Astrocyte (in vitro differentiated cells and primary cell): ENCODE measurements around the gene RNF166. TPM values are rescaled to one million over a fixed set of nuclear protein-coding genes. Genes with fewer than 3 reads are reported as not detected.

Experiments used
- DNase-seq: peaks from one replicate; pipeline ENCODE4 v3.0.0-alpha.2; 2010; ENCODE audit warnings: low read depth
- FAIRE-seq: peaks from 2 replicates; lab custom pipeline; 2011; peaks lifted over from hg19 to GRCh38; lab: Jason Lieb, UNC
- H2AFZ ChIP-seq: 2 replicates; pipeline ENCODE4 v1.6.0; 2012; ENCODE audit warnings: low read depth, low read length, inconsistent platforms
- H3K27ac ChIP-seq: 2 replicates; pipeline ENCODE4 v1.5.1; 2011; ENCODE audit warnings: low read depth, low read length, inconsistent platforms
- H3K27me3 ChIP-seq: 2 replicates; pipeline ENCODE4 v1.6.0; 2011; ENCODE audit warnings: low read length, inconsistent platforms; ENCODE audit not compliant: insufficient read depth
- H3K36me3 ChIP-seq: 2 replicates; pipeline ENCODE4 v1.5.1; 2011; ENCODE audit warnings: low read length, inconsistent platforms; ENCODE audit not compliant: insufficient read depth
- H3K4me1 ChIP-seq: 2 replicates; pipeline ENCODE4 v1.5.1; 2011; ENCODE audit warnings: low read length, inconsistent platforms; ENCODE audit not compliant: insufficient read depth
- H3K4me2 ChIP-seq: 2 replicates; pipeline ENCODE4 v1.6.0; 2012; ENCODE audit warnings: low read length, inconsistent platforms
- H3K4me3 ChIP-seq: 2 replicates; pipeline ENCODE4 v1.5.1; 2011; ENCODE audit warnings: low read depth, mild to moderate bottlenecking, low read length, inconsistent platforms; ENCODE audit not compliant: insufficient read depth
- H3K79me2 ChIP-seq: 2 replicates; pipeline ENCODE4 v1.6.0; 2012; ENCODE audit warnings: mild to moderate bottlenecking, low read length, inconsistent platforms; ENCODE audit not compliant: insufficient read depth
- H3K9ac ChIP-seq: 2 replicates; pipeline ENCODE4 v1.6.0; 2012; ENCODE audit warnings: mild to moderate bottlenecking, low read length, inconsistent platforms
- H3K9me3 ChIP-seq: 2 replicates; pipeline ENCODE4 v1.5.1; 2012; ENCODE audit warnings: low read depth, mild to moderate bottlenecking, low read length, inconsistent platforms; ENCODE audit not compliant: insufficient read depth
- H4K20me1 ChIP-seq: 2 replicates; pipeline ENCODE4 v1.6.0; 2012; ENCODE audit warnings: low read length, inconsistent platforms; ENCODE audit not compliant: insufficient read depth
- H3K27ac Mint-ChIP-seq: one replicate; pipeline ENCODE4 v1.8.0; 2021; ENCODE audit warnings: mild to moderate bottlenecking, mixed read lengths; ENCODE audit not compliant: unreplicated experiment
- H3K27me3 Mint-ChIP-seq: one replicate; pipeline ENCODE4 v1.8.0; 2021; ENCODE audit warnings: low read depth, mixed read lengths; ENCODE audit not compliant: unreplicated experiment
- H3K36me3 Mint-ChIP-seq: one replicate; pipeline ENCODE4 v1.8.0; 2021; ENCODE audit warnings: low read depth, mixed read lengths; ENCODE audit not compliant: unreplicated experiment
- H3K4me1 Mint-ChIP-seq: one replicate; pipeline ENCODE4 v1.8.0; 2021; ENCODE audit warnings: low read depth, mixed read lengths; ENCODE audit not compliant: unreplicated experiment
- H3K4me3 Mint-ChIP-seq: one replicate; pipeline ENCODE4 v1.8.0; 2021; ENCODE audit warnings: mild to moderate bottlenecking, moderate library complexity, mixed read lengths; ENCODE audit not compliant: unreplicated experiment
- H3K9me3 Mint-ChIP-seq: one replicate; pipeline ENCODE4 v1.8.0; 2021; ENCODE audit warnings: mild to moderate bottlenecking, mixed read lengths; ENCODE audit not compliant: unreplicated experiment
- EZH2 ChIP-seq: IDR thresholded peaks from 2 replicates; pipeline ENCODE4 v1.6.1; 2012; ENCODE audit warnings: mild to moderate bottlenecking, low read length, inconsistent platforms; ENCODE audit not compliant: insufficient read depth
- total RNA-seq: library from RNA; stranded (reverse); gene quantifications from 2 replicates; pipeline ENCODE4 v1.2.1, GENCODE V29; 2021
- TF ChIP-seq, protein P1 (sequence below): IDR thresholded peaks from 2 replicates; pipeline ENCODE4 v1.5.1; 2011; ENCODE audit warnings: low read depth, mild to moderate bottlenecking, inconsistent platforms, low read length, moderate library complexity; ENCODE audit not compliant: insufficient read depth

The RNF166 gene
- total RNA-seq, 1 donor from 2014 or later: 15.4 TPM

DNA sequence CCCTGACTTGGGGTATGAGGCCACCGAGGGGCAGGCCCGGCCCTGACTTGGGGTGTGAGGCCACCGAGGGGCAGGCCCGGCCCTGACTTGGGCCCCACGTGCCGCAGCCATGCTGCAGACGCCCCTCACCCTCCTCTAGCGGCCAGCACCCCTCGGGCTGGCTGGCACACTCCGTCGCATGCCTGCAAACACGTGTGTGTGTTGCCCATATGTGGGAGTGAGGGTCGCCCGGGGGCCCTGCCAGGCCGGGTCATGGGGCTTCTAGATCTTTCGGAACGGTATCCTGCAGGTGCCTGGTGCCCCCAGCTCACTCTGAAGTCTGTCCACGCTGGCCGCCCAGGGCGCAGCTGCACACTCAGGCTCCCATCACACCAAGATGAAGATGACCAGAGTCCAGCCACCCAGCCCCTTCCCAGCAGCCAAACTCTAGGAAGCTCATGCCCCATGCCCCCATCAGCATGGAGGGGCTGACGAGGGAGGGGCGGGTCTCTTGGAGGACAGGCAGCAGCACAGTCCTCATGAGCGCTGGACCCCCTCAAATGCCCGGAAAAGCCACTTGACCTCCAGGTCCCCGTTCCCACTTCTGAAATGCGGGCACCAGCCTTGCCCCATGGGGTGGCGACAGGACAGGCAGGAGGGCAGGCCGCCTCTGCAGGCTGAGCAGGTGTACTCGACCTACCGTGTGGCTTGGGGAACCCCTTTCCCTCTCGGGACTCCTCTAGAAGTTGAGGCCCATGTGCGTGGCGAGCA is 33.9 kb upstream of the RNF166 start:
- Histone ChIP-seq H3K9ac (no peak overlapping the region), H2AFZ (no peak overlapping the region), H3K27ac (no peak overlapping the region), H3K4me3 (no peak overlapping the region), H3K79me2 (peaks cover 32% of the 10 kb centered on the region), H3K36me3 (peaks cover 2% of the 10 kb centered on the region), H3K9me3 (no peaks in the 10 kb centered on the region), H4K20me1 (peaks cover 79% of the 10 kb centered on the region), H3K27me3 (no peaks in the 10 kb centered on the region), H3K4me1 (no peaks in the 10 kb centered on the region), H3K4me2 (no peak overlapping the region)
- no peak for TF ChIP-seq EZH2
- TF ChIP-seq, protein P1, sequence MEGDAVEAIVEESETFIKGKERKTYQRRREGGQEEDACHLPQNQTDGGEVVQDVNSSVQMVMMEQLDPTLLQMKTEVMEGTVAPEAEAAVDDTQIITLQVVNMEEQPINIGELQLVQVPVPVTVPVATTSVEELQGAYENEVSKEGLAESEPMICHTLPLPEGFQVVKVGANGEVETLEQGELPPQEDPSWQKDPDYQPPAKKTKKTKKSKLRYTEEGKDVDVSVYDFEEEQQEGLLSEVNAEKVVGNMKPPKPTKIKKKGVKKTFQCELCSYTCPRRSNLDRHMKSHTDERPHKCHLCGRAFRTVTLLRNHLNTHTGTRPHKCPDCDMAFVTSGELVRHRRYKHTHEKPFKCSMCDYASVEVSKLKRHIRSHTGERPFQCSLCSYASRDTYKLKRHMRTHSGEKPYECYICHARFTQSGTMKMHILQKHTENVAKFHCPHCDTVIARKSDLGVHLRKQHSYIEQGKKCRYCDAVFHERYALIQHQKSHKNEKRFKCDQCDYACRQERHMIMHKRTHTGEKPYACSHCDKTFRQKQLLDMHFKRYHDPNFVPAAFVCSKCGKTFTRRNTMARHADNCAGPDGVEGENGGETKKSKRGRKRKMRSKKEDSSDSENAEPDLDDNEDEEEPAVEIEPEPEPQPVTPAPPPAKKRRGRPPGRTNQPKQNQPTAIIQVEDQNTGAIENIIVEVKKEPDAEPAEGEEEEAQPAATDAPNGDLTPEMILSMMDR: no peak
- no peaks in the 10 kb centered on the region for H3K9me3 Mint-ChIP-seq
- no peak overlapping the region for H3K4me3 Mint-ChIP-seq
- no peak overlapping the region for H3K27ac Mint-ChIP-seq
- no peaks in the 10 kb centered on the region for H3K4me1 Mint-ChIP-seq
- H3K27me3 Mint-ChIP-seq: no peaks in the 10 kb centered on the region
- no peaks in the 10 kb centered on the region for H3K36me3 Mint-ChIP-seq
- DNase-seq (no peak), FAIRE-seq (no peak)

- Histone ChIP-seq H3K9me3 (no peaks in the 10 kb centered on the region), H3K4me3 (no peak overlapping the region), H3K27me3 (no peaks in the 10 kb centered on the region), H4K20me1 (peaks cover 82% of the 10 kb centered on the region), H3K79me2 (peaks cover 28% of the 10 kb centered on the region), H3K4me1 (no peaks in the 10 kb centered on the region), H3K27ac (no peak overlapping the region), H3K36me3 (peaks cover 2% of the 10 kb centered on the region), H3K9ac (no peak overlapping the region), H3K4me2 (no peak overlapping the region), H2AFZ (no peak overlapping the region)
- Mint-ChIP-seq H3K27me3 (no peaks in the 10 kb centered on the region), H3K27ac (no peak overlapping the region), H3K36me3 (no peaks in the 10 kb centered on the region), H3K4me1 (no peaks in the 10 kb centered on the region), H3K9me3 (no peaks in the 10 kb centered on the region), H3K4me3 (no peak overlapping the region)
- FAIRE-seq: no peak
- TF ChIP-seq EZH2: no peak
- TF ChIP-seq, protein P1: no peak
- no peak for DNase-seq
Observed at GRCh38 chr16:88739139-88739976, 33.1 kb upstream of the RNF166 start.
